Bone marrow (tissue), 2 donors: ENCODE data around the gene PAH.

Source experiments
- DNase-seq, 2 donors: peaks; one replicate each; lab custom pipeline; 2025; lab: John Stamatoyannopoulos, UW

Gene PAH

DNA sequence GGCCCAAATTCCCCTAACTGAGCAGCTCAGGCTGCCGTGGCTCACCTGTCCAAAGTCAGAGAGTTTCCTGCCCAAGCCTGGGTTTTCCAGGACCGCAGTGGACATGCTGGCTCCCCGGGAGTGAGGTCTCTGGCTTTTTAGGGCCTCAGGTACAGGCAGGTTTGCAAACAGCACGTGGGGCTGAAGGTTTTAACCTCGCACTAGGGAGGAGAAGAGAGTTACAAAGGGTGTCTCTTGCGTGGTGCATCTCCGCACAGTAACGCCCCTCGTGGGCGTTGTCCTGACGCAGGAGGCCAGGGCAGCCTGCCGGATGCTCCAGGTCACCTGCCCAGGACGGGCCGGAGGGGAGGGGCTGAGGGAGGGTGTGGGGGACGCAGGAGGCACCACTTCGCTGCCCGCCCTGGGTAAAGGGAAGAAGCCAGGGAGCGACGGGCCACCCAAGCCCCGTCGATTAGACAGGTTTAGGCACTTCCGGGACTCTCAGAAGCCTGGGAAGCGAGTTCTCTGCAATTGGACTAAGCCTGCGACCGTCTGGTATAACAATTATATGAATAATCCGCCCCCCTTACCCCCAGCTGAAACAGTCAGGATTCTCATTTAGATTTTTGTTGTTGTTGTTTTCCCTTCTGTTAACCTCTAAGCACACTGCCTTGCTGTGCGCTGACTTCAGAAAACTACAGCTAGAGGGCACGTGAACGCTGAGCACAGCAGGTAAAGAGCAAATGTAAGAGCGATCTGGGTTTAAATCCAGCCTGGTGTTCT, at the start of gene PAH:
TSS of gene PAH (minus strand) at position 219 of the 762 bp plus-strand sequence. CDS start at position 105, 114 bp downstream.
- DNase-seq: no peak

DNA sequence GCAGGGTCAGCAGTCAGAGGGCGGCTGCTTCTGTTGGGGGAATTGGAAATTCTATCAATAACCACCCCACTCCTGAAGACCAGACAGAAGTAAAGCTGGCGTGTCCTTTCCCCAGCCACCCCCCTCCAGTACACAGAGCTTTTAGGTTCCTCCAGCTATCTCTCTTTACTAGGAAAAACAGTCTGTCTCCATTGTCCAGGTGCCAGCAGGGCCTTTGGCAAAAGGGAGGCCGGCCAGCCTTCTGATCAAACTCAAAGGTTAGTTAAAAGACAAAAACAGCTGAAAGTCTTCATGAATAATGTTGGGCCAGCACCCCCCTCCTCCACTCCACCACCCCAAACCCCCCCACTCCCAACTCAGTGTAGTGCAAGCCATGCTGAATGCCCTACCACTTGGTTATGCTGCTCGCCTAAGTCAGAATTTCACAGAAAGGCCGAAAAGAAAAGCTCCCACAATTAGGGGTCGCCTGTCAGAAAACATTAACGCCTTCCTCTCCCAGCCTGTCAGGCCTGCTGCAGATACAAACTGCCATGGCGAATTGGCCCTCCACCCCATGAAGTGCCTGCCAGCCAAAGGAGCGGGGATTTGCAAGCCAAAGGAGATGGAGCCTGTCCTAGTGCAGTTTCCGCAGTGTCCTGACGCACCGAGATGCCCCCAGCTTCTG, 49.3 kb upstream of the PAH start:
- no peak for DNase-seq

DNA sequence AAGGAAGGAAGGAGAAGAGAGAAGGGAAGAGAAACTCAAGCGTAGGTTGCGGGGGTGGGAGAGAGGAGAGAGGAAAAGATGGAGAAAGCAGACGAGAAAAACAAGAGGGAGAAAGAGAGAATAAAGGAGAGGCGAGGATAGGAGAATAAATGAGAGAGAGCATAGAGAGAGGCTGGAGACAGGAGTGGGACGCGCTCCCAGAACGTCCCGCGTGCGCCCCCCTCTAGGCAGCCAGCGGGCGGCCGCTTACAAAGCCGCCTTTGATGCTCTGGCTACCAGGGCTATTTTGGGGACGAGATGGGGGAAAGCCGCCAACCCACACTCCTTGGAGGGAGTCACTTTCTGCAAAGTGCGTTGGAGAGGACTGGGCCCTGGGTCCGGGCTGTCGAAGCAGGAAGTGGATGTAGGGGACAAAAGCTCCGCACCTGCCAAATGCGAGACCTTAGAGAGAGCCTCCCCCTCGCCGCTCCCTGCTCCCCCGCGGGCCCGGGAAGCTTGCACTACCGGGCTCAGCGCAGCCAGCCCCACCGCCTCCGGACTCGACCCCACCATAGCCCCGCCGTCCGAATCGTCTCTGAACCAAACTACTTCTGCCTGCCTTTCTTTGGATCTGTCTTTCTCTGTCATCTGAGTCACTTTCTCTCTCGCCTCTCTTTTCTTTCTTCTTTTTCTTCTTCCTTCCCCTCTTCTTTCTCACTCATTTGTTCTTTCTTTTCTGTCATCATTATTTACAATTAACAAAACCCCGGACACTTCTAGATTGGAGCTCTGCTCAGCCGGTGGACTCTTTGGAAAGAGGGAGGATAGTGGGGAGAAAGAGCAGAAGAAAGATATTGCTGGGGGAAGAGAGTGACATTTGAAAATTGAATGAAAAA, 48.5 kb upstream of the PAH start:
- DNase-seq: no peak

DNA sequence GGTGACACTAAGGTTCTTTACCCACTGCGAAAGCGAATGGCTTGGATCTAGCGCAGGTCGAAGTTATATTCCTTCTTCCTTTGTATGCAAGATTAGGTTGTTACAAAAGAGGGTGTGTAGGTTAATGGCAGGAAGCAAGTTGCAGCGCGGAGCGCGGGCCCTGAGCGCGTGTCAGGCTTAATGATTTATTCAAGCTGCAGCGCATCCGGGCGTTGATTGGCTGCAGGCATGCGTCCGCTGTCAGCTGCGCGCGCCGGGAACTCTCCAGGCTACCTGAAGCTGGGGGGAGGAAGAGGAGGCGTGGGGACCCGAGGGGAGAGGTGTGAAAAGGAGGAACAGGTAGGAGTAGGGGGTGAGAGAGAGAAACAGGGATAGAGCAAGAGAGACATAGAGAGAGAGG, 47.8 kb upstream of the PAH start:
- no peak for DNase-seq

DNA sequence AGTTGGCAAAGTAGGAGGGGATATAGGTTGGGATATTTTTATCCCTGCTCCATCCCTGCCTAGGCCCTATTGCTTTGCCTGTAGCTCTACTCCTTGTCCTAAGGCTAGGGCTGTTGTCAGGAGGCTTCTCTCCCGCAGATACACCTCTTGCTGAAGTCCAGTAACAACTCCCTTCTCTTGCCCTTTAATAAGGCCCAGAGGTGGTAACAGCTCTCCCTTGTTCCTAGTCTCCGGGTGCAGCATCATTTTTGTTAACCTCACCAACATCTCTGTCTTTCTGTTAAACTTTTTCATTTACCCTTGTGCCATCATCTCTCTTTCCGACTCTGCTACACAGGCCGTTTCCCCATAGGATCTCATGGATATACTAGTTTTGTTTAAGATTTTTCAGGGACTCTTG, 46.8 kb upstream of the PAH start:
- no peak for DNase-seq

DNA sequence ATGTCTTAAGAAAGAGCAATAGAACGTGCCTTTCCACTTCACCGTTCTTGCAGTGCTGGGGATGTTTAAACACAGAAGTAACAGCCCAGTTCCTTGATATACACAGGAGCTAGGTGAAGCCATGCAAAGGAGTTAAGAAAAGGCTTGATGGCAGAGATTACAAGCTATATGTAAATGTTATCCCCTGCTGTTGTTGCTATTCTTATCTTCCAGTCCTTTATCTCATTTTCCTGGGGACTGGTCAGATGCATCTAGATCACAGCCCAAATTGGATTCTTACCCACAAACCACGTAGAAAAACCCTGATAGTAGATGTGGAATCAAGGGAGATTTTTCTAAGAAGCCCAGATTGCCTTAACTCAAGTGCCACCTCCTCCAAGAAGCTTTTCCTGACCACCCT, 45.9 kb upstream of the PAH start:
- DNase-seq: no peak

DNA sequence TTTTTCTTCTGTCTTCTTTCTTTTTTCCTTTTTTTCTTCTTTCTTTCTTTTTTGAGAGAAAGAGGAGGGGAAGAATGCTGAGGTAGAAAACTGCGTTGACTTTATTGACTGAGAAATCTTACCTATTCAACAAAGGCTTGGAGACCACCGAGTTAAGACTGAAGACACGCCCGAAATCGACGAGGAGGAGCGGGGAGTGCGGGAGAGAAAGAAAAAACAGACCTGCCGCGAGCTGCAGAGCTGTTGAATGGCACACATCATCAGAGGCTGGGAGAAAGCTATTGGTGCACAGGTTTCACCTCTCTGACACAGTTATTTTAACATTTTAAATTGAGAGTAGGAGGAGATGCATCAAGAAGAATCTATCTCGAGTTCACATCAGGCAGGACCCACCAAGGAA, 45.5 kb upstream of the PAH start:
- no peak for DNase-seq

DNA sequence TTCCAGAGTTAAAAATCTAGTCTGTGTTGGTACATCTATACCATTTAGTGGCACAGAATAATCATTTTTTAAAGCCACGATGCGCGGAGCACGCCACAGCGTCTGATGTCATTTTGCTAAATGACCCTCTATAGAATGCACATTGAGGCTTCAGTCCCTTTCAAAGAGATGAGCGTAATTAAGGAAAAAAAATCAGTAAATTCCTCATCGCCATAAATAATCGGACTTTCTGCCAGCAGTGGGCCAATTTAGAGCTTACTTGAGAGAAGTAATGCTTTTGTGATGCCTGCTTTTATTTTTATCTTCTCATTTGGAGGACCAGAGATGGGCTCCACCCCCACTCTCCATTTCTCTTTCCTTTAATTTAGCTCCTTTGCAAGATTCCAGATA, 44.4 kb upstream of the PAH start:
- no peak for DNase-seq

DNA sequence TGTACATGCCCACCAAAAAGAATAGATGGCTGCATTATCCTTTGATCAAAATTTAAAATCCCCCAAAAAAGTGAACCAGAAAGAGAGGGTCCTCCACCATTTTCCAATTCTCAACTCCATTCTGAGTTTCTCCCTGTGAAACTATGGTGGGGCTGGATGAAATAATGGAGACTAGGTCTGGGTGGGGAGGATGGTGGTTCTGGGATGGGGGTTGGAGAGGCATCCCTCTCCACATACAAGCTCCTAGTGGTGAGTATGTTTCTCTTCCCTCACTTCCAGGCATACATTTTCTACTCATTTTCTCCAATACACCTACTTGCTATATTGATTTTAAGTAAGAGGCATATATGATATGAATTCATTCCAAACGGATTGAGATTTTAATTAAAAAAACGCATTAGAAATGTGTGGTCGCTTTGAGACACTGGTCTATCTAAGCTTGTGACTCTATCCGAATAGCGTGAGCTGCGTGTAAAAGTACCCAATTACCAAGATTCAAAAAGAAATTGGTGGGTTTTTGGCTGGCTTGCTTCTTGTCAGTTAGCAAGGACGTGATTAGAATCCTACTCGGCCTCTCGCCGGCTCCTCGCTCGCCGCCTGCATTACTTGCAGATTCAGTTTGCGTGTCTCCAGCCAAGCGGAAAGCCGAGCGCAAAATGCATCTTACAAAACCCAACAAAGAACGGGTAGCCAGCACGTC, 43.9 kb upstream of the PAH start:
- DNase-seq: no peak

DNA sequence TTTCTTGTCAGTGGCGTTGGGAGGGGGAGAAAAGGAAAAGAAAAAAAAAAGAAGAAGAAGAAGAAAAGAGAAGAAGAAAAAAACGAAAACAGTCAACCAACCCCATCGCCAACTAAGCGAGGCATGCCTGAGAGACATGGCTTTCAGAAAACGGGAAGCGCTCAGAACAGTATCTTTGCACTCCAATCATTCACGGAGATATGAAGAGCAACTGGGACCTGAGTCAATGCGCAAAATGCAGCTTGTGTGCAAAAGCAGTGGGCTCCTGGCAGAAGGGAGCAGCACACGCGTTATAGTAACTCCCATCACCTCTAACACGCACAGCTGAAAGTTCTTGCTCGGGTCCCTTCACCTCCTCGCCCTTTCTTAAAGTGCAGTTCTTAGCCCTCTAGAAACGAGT, 42.3 kb upstream of the PAH start:
- no peak for DNase-seq

DNA sequence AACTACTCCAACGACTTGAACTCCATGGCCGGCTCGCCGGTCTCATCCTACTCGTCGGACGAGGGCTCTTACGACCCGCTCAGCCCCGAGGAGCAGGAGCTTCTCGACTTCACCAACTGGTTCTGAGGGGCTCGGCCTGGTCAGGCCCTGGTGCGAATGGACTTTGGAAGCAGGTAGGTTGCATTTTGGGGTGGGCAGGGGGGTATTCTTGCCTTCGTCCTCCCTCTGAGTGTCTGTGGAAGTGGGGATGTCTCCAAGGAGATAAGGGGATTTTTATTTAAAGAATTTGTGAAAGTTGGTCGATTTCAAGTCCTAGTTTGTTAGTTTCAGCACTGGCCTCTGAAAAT, 41.8 kb upstream of the PAH start:
- DNase-seq: no peak

DNA sequence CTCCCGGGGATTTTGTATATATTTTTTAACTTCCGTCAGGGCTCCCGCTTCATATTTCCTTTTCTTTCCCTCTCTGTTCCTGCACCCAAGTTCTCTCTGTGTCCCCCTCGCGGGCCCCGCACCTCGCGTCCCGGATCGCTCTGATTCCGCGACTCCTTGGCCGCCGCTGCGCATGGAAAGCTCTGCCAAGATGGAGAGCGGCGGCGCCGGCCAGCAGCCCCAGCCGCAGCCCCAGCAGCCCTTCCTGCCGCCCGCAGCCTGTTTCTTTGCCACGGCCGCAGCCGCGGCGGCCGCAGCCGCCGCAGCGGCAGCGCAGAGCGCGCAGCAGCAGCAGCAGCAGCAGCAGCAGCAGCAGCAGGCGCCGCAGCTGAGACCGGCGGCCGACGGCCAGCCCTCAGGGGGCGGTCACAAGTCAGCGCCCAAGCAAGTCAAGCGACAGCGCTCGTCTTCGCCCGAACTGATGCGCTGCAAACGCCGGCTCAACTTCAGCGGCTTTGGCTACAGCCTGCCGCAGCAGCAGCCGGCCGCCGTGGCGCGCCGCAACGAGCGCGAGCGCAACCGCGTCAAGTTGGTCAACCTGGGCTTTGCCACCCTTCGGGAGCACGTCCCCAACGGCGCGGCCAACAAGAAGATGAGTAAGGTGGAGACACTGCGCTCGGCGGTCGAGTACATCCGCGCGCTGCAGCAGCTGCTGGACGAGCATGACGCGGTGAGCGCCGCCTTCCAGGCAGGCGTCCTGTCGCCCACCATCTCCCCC, 41.2 kb upstream of the PAH start:
- DNase-seq: no peak

DNA sequence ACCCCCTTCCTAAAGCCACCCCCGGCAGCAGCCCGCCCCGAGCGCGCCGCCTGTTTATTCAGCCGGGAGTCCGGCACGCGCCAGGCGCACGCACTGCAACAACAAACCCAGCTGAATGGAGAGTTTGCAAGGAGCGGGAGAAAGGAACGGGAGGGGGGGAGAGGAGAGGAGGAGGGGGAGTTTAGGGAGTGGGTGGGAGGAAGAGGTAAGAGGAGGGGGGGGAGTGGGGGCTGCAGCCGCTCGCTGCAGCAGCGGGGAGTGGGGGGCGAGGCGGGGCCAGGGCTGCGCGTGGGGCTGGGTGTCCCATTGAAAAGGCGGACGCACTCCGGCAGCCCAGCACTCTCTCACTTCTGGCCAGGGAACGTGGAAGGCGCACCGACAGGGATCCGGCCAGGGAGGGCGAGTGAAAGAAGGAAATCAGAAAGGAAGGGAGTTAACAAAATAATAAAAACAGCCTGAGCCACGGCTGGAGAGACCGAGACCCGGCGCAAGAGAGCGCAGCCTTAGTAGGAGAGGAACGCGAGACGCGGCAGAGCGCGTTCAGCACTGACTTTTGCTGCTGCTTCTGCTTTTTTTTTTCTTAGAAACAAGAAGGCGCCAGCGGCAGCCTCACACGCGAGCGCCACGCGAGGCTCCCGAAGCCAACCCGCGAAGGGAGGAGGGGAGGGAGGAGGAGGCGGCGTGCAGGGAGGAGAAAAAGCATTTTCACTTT, 40.5 kb upstream of the PAH start, which contains the start of gene ASCL1:
TSS of gene ASCL1 (plus strand) at position 336 of the 712 bp plus-strand sequence. CDS start 571 bp downstream, outside the sequence.
- DNase-seq: no peak

DNA sequence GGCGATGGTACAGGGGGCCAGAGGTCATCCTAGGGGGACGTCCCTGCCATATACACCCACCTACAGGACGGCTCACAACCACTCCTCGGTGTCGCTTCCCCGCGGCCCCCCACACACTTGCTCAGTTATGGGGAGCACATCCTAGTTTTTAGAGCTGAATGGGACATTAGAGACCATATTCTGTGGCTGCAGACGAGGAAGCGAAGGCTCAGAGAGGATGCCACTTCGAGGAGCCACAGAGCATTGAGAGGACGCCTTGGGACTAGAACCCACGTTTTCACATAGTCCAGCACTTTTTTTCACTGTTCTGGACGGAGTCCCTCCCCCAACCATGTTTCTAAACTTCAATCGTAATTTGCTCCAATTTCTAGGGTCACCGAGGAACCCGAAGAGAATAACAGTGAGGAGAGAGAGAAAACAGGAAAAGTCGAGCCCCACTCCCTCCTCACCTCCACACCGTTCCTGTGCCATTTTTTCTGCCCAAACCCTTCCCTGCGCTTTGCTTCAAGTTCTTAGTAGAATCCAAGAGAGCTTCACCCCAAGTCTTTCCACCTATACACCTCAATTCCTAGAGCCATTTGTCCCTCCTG, 39.8 kb upstream of the PAH start:
- no peak for DNase-seq

DNA sequence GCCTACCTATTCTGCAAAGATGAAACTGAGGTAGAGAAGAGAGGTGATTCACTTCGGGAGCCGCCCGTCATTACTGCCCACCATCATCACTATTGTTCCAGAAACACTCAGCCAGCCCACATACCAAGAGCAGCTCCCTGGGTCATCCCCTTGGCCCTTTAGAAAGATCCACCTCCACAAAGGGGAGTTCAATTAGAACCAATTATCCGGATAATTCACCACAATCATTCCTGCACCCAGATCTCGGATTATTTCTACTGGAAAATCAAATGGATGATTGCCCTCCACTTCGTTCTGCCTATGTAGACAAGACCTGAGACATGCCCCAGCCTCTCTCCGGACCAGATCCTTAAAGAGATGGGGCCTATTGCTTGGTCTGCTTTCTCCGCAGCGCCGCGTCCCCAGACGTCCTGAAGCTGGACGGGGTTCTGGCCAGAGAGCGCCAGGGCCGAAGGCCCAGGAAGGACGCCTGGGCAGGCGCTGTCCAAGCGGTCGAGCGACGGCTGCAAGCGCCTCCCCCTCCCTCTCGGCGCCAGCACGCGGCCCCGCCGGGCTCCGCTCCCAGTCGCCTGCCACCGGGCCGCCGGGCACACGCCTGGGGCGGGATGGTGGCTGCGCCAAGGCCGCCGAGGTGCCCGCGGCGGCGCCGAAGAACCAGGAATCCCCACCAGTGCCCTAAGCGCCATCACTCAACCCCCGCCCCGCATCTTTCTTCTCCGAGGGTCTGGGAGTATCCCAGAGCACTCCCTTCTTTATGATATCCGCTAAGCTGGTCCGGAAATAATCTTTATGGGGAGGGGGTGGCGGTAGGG, 39.1 kb upstream of the PAH start:
- DNase-seq: no peak

DNA sequence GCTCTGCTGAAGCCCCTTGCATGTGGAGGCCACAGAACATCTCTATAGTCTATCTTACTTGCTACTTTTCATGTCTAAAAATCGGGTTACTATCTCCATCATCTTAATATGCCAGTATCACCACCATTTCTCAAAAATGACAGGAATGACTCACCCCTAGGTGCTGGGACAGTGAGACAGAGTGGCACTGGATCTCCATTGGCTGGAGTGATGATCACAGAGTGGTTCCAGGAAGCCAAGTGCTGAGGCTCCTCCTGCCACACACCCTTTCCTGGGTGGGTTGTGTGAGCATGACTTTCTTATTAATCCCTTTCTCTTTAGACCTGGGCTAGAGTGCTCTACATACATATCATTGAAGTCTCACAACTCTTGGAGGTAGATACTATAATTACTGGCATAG, 37.1 kb upstream of the PAH start:
- no peak for DNase-seq

DNA sequence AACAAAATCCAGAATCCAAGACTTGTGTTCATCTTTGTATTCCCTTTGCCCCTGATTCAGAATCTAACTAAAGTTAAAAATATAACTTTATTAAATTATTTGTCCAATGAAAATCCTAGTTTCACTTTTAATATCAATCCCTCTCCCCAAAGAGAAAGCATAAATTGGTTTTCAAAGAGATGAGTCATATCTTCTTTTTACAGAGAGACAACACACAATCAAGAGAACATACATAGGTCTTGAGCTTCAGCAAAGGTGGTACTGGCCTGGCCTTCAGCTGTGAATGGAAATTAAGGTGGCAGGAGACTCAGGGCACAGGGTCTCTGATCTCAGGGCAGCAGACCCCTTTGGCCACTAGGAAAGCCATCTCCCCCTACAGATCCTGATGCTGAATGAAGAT, 36.2 kb upstream of the PAH start:
- DNase-seq: no peak

DNA sequence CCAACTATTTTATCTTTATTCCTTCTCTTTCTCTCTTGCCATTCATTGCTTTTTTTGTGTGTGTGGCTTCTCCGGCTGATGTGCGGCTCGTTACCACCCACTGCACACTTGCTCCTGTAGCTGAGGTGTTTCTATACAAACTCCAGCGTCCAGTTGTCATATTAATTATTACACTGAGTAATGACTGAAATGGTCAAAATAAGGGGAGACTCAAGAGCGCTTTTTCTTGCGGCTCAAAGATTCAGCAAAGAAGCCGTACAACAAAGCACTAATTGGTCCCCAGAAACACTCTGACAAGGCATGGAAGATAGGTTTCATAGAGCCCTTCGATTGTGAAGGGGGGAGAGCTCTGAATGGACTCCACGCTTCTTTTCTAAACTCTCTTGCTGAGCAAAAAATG, 34.8 kb upstream of the PAH start:
- no peak for DNase-seq

DNA sequence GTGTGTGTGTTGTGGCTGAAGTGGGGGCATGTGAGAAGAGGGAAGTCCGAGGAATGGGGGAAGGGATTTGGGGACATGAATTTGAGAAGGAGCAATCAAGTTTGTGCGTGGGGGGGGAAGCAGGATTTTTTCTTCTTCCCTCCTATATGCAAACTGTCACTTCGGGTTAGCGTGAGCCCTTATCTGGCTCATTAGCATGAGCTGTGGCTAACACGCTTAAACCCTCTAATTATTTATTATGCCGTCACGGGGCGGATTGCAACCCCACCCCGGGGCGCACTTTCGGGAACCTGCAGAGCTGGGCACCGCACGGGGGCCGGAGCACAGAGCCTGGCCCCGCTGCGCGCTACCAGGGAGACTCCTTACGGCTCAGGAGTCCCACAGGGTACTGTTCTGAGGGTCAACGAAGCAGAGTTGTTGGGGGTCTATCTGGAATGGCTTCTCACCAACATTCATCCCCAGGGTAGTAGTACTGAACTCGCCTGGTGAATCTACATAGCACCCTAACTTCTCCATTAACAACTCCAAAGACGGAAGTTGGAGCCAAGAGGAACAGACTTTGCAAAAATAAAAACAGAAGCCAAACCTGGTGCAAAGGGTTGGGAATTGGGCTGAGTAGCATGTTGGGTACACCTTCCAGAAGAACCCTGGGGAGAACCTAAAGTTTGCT, 34.0 kb upstream of the PAH start:
- DNase-seq: no peak
